OCI-LY1 (cell line): ENCODE data around the gene KLHDC10.
"Not testable (repeated sequence)": the region's sequence is repeated elsewhere in the genome, so short reads cannot be mapped to it uniquely, and the experiment has no call there.

ENCODE experiments used
- H2AFZ ChIP-seq: fragments of 200-600 bp; sonication (generic), shearing (Covaris generic); 2 replicates; pipeline ENCODE4 v1.6.0; 2014; ENCODE audit warnings: antibody characterized with exemption, mild to moderate bottlenecking, low read length
- H3F3A ChIP-seq: fragments of 200-600 bp; sonication (generic), shearing (Covaris generic); 2 replicates; pipeline ENCODE4 v1.6.0; 2014; ENCODE audit warnings: mild to moderate bottlenecking, antibody characterized with exemption, low read length, moderate library complexity; ENCODE audit not compliant: insufficient read depth
- H3K27ac ChIP-seq: fragments of 200-600 bp; sonication (generic); 2 replicates; pipeline ENCODE4 v1.5.1; 2014; ENCODE audit warnings: low read length, mixed run types, mild to moderate bottlenecking, low read depth; ENCODE audit not compliant: poor library complexity, severe bottlenecking
- H3K27me3 ChIP-seq: fragments of 200-600 bp; sonication (generic); 2 replicates; pipeline ENCODE4 v1.6.0; 2014; ENCODE audit warnings: antibody characterized with exemption, mild to moderate bottlenecking, low read length, moderate library complexity; ENCODE audit not compliant: insufficient read depth
- H3K36me3 ChIP-seq: fragments of 200-600 bp; sonication (generic); 2 replicates; pipeline ENCODE4 v1.6.1; 2014; ENCODE audit warnings: mild to moderate bottlenecking, antibody characterized with exemption, low read length, moderate library complexity, mixed read lengths; ENCODE audit not compliant: insufficient read depth
- H3K4me1 ChIP-seq: fragments of 200-600 bp; sonication (generic); 2 replicates; pipeline ENCODE4 v1.5.1; 2014; ENCODE audit warnings: mild to moderate bottlenecking, low read length, moderate library complexity; ENCODE audit not compliant: insufficient read depth, severe bottlenecking
- H3K4me2 ChIP-seq: fragments of 200-600 bp; sonication (generic), shearing (Covaris generic); 2 replicates; pipeline ENCODE4 v1.6.1; 2014; ENCODE audit warnings: low read length
- H3K4me3 ChIP-seq: fragments of 200-600 bp; sonication (generic); 2 replicates; pipeline ENCODE4 v1.5.1; 2014; ENCODE audit warnings: low read length, low read depth, mild to moderate bottlenecking, mixed read lengths; ENCODE audit not compliant: poor library complexity, severe bottlenecking
- H3K79me2 ChIP-seq: fragments of 200-600 bp; shearing (Covaris generic); 2 replicates; pipeline ENCODE4 v1.6.1; 2016; ENCODE audit warnings: mixed run types, low read length, mixed read lengths; ENCODE audit not compliant: insufficient read depth
- H3K9ac ChIP-seq: fragments of 200-600 bp; sonication (generic), shearing (Covaris generic); 2 replicates; pipeline ENCODE4 v1.6.1; 2014; ENCODE audit warnings: mild to moderate bottlenecking, low read length, mixed read lengths
- H3K9me2 ChIP-seq: fragments of 200-600 bp; sonication (generic), shearing (Covaris generic); 2 replicates; pipeline ENCODE4 v1.6.1; 2014; ENCODE audit warnings: low read depth, mild to moderate bottlenecking, low read length, mixed read lengths
- H3K9me3 ChIP-seq: fragments of 200-600 bp; shearing (Covaris generic); 2 replicates; pipeline ENCODE4 v1.6.1; 2014; ENCODE audit warnings: low read length, mixed read lengths
- H4K20me1 ChIP-seq: fragments of 200-600 bp; sonication (generic), shearing (Covaris generic); 2 replicates; pipeline ENCODE4 v1.6.0; 2016; ENCODE audit warnings: mild to moderate bottlenecking, low read length; ENCODE audit not compliant: insufficient read depth
- CTCF ChIP-seq: fragments of 200-600 bp; sonication (generic), shearing (Covaris generic); IDR thresholded peaks from 2 replicates; pipeline ENCODE4 v1.5.1; 2017; ENCODE audit warnings: mild to moderate bottlenecking, antibody characterized with exemption, low read length, moderate library complexity, mixed read lengths
- EZH2 ChIP-seq: fragments of 200-600 bp; sonication (generic), shearing (Covaris generic); IDR thresholded peaks from 2 replicates; pipeline ENCODE4 v1.8.0; 2017; ENCODE audit warnings: borderline replicate concordance, mixed run types, mild to moderate bottlenecking, antibody characterized with exemption, low read length, moderate library complexity, mixed read lengths

KLHDC10 gene

GRCh38 chr7:130048906-130049305 lies 21.4 kb upstream of the KLHDC10 start:
- Histone ChIP-seq H3K9me2 (no peaks in the 10 kb centered on the region), H3K9ac (no peak overlapping the region), H3F3A (no peaks in the 10 kb centered on the region), H4K20me1 (no peaks in the 10 kb centered on the region), H3K4me1 (peaks cover 20% of the 10 kb centered on the region), H3K4me2 (no peak overlapping the region), H3K9me3 (no peaks in the 10 kb centered on the region), H3K4me3 (no peak overlapping the region), H3K79me2 (peaks cover 10% of the 10 kb centered on the region), H3K36me3 (peaks cover 21% of the 10 kb centered on the region; the same call in 1 of the 2 replicates), H2AFZ (no peak overlapping the region), H3K27me3 (no peaks in the 10 kb centered on the region), H3K27ac (no peak overlapping the region)
- no peak for TF ChIP-seq CTCF
- TF ChIP-seq EZH2 = no peak

DNA sequence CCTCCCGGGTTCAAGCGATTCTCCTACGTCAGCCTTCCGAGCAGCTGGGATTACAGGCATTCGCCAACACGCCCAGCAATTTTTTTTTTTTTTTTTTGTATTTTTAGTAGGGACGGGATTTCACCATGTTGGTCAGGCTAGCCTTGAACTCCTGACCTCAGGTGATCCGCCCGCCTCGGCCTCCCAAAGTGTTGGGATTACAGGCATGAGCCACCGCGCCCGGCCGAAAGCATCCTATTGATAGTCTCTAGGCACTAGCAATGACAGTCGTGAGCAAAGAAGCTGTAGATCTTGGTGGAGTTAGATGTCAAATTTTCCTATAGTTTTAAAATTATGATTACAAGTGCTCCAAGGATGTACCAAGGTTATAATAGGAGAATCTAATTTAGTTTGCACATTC lies 18.1 kb upstream of the KLHDC10 start:
- H3K9ac ChIP-seq = not testable (repeated sequence)

DNA sequence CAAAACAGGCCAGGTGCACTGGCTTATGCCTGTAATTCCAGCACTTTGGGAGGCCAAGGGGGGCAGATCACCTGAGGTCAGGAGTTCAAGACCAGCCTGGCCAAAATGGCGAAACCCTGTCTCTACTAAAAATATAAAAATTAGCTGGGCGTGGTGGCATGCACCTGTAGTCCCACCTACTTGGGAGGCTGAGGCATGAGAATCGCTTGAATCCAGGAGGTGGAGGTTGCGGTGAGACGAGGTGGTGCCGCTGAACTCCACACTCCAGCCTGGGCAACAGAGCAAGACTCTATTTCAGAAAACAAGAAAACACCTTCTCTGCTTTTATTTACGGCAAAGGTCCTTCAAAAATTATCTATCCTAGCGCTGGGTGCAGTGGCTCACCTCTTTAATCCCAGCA lies 15.1 kb upstream of the KLHDC10 start:
- H3K9me3 ChIP-seq, H4K20me1 ChIP-seq, H3K36me3 ChIP-seq, H2AFZ ChIP-seq, H3F3A ChIP-seq, H3K79me2 ChIP-seq, H3K4me3 ChIP-seq, H3K27me3 ChIP-seq, H3K4me2 ChIP-seq, H3K27ac ChIP-seq, H3K9me2 ChIP-seq, H3K9ac ChIP-seq: not testable (repeated sequence)
- peaks cover 29% of the 10 kb centered on the region for H3K4me1 ChIP-seq

More for the DNA sequence above, 18.1 kb upstream of the KLHDC10 start:
- not testable (repeated sequence) for H3K27me3 ChIP-seq, H4K20me1 ChIP-seq, H3F3A ChIP-seq, H3K9me2 ChIP-seq, H3K4me2 ChIP-seq, H3K79me2 ChIP-seq, H3K27ac ChIP-seq, H2AFZ ChIP-seq, H3K36me3 ChIP-seq, H3K9me3 ChIP-seq, H3K4me3 ChIP-seq
- peaks cover 25% of the 10 kb centered on the region for H3K4me1 ChIP-seq

DNA sequence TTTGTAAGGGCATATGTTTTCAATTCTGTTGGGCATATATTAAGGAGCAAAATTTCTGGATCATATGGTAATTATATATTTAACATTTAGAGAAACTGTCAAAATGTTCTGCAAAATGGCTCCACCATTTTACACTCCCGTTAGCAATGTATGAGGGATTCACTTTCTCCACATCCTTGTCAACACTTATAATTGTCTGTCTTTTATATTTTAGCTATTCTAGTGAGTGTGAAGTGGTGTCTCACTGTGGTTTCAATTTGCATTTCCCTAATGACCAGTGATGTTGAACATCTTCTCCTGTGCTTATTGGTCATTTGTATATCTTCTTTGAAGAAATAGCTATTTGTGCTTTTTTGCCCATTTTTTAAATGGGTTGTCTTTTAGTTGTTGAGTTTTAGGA lies 8.1 kb upstream of the KLHDC10 start:
- no peaks in the 10 kb centered on the region for H3K27me3 ChIP-seq
- H3K27ac ChIP-seq = no peak overlapping the region
- no peaks in the 10 kb centered on the region for H3K79me2 ChIP-seq
- H3K4me3 ChIP-seq = no peak overlapping the region
- peaks cover 8% of the 10 kb centered on the region for H3K9me3 ChIP-seq
- H4K20me1 ChIP-seq = no peaks in the 10 kb centered on the region
- no peak for TF ChIP-seq CTCF
- TF ChIP-seq EZH2 = no peak
- no peak overlapping the region for H2AFZ ChIP-seq
- no peaks in the 10 kb centered on the region for H3K36me3 ChIP-seq
- no peak overlapping the region for H3K4me2 ChIP-seq
- no peak overlapping the region for H3K9ac ChIP-seq
- no peaks in the 10 kb centered on the region for H3K9me2 ChIP-seq
- H3K4me1 ChIP-seq = peaks cover 11% of the 10 kb centered on the region
- no peaks in the 10 kb centered on the region for H3F3A ChIP-seq
